DND-41 (cell line): ENCODE measurements around the gene TRIM54.

Experiments used
- CTCF ChIP-seq: IDR thresholded peaks from 2 replicates; pipeline ENCODE4 v1.5.1; 2012; ENCODE audit warnings: borderline replicate concordance, low read length, moderate library complexity, mild to moderate bottlenecking; ENCODE audit not compliant: poor library complexity, severe bottlenecking; ENCODE audit errors: extremely low read depth
- EZH2 ChIP-seq: IDR thresholded peaks from 3 replicates; pipeline ENCODE4 v1.6.1; 2012; ENCODE audit warnings: borderline replicate concordance, low read depth, mild to moderate bottlenecking, moderate library complexity, low read length, inconsistent platforms; ENCODE audit not compliant: severe bottlenecking

GRCh38 chr2:27236136-27236535 lies 46.1 kb upstream of the TRIM54 start:
- TF ChIP-seq CTCF = no peak
- TF ChIP-seq EZH2 = no peak
